Astrocyte of the spinal cord (primary cell): Measurements from ENCODE around the gene OPTC.
"Not testable (repeated sequence)": the region's sequence is repeated elsewhere in the genome, so short reads cannot be mapped to it uniquely, and the experiment has no call there.

ENCODE experiments used
- DNase-seq: peaks from one replicate; pipeline ENCODE4 v3.0.0; 2011; ENCODE audit warnings: low read depth, low spot score
- H3K4me3 ChIP-seq: 2 replicates; pipeline ENCODE4 v1.5.1; 2011; ENCODE audit warnings: low read depth, mild to moderate bottlenecking, low read length, moderate library complexity
- CTCF ChIP-seq: IDR thresholded peaks from 2 replicates; pipeline ENCODE4 v1.5.1; 2012; ENCODE audit warnings: low read depth, mild to moderate bottlenecking, low read length, inconsistent platforms
- in situ Hi-C: cut with HindIII; loops from 2 replicates; pipeline ENCODE4 v1.10.0; 2017; ENCODE audit warnings: low sequenced_read_pairs

Gene OPTC

GRCh38 chr1:203493901-203494300 lies at the start of gene OPTC:
TSS of gene OPTC (plus strand) at chr1:203494153. CDS start at chr1:203496006, 1,853 bp downstream.
- no peak for DNase-seq
- no peak for TF ChIP-seq CTCF
- in situ Hi-C loops = no loop called here
- H3K4me3 ChIP-seq = no peak within 1 kb of the TSS

- DNase-seq = no peak
- H3K4me3 ChIP-seq = no peak overlapping the region
- no peak for TF ChIP-seq CTCF
- in situ Hi-C loops = no loop called here
These were observed 49.8 kb upstream of the OPTC start for GRCh38 chr1:203444171-203444576.

- in situ Hi-C loops = no loop called here
- no peak for DNase-seq
- TF ChIP-seq CTCF = no peak
- H3K4me3 ChIP-seq = no peak overlapping the region
These were observed 46.8 kb upstream of the OPTC start for GRCh38 chr1:203447151-203447550.

- DNase-seq, in situ Hi-C loops, H3K4me3 ChIP-seq: not testable (repeated sequence)
These were observed 46.4 kb upstream of the OPTC start for GRCh38 chr1:203447598-203447997.

- no peak for DNase-seq
- no peak overlapping the region for H3K4me3 ChIP-seq
- no peak for TF ChIP-seq CTCF
- in situ Hi-C loops = no loop called here
These were observed 45.4 kb upstream of the OPTC start for GRCh38 chr1:203448521-203449061.

- DNase-seq = no peak
- in situ Hi-C loops = no loop called here
- TF ChIP-seq CTCF = no peak
- H3K4me3 ChIP-seq = no peak overlapping the region
These were observed 44.0 kb upstream of the OPTC start for GRCh38 chr1:203450001-203450400.

GRCh38 chr1:203450479-203451149 lies 43.3 kb upstream of the OPTC start:
- in situ Hi-C loops = no loop called here
- no peak for DNase-seq

More at GRCh38 chr1:203450479-203451149, 43.3 kb upstream of the OPTC start:
- H3K4me3 ChIP-seq = no peak overlapping the region
- TF ChIP-seq CTCF = no peak
